Naive thymus-derived CD8-positive, alpha-beta T cell (primary cell): Measurements from ENCODE around the gene PRSS37. TPM values are rescaled to one million over a fixed set of nuclear protein-coding genes. Genes with fewer than 3 reads are reported as not detected.

Source experiments
- polyA plus RNA-seq, 3 donors: library from polyadenylated mRNA; unstranded; fragments of 300-500 nt; fragmentation: Illumina TruSeq; gene quantifications; one replicate each; pipeline ENCODE4 v1.2.3, GENCODE V29; 2021
- total RNA-seq, 8 experiments: library from RNA in 2 of 8; stranded (reverse) in 2 of 8; gene quantifications; one replicate each; pipeline ENCODE4 v1.2.3 and lab custom pipeline; 2021 to 2026

Gene PRSS37
- total and polyA plus RNA-seq, 5 experiments from 2014 or later: not detected

Other genes with a start within 250 kb of the PRSS37 start
- gene DENND11, start 139.3 kb downstream of the PRSS37 start, total RNA-seq: 10 to 100 TPM; 65.4 to 68.0 TPM
- 10 to 100 TPM; 16.4 to 30.0 (median 20.3) TPM for gene DENND11, start 139.3 kb downstream of the PRSS37 start, polyA plus RNA-seq
- not detected for gene WEE2, start 133.1 kb downstream of the PRSS37 start, total RNA-seq
- not detected for gene WEE2, start 133.1 kb downstream of the PRSS37 start, polyA plus RNA-seq
- 100 to 1,000 TPM; 128 to 131 TPM for gene SSBP1, start 103.1 kb downstream of the PRSS37 start, total RNA-seq
- gene SSBP1, start 103.1 kb downstream of the PRSS37 start, polyA plus RNA-seq: 100 to 1,000 TPM; 341 to 350 (median 349) TPM
- gene TAS2R3, start 77.4 kb downstream of the PRSS37 start, total RNA-seq: 1 to 10 TPM; 4.6 to 5.0 TPM
- not detected for gene TAS2R3, start 77.4 kb downstream of the PRSS37 start, polyA plus RNA-seq
- gene TAS2R4, start 64.8 kb downstream of the PRSS37 start, total RNA-seq: 1 to 10 TPM; 3.3 to 3.4 TPM
- under 1 TPM in 2 of 3 donors, not detected in 1; 0.06 to 0.08 TPM for gene TAS2R4, start 64.8 kb downstream of the PRSS37 start, polyA plus RNA-seq
- 1 to 10 TPM; 3.6 to 5.2 TPM for gene TAS2R5, start 51.3 kb downstream of the PRSS37 start, total RNA-seq
- gene TAS2R5, start 51.3 kb downstream of the PRSS37 start, polyA plus RNA-seq: under 1 TPM in 1 of 3 donors, not detected in 2; 0.16 TPM
- gene OR9A4, start 74.9 kb upstream of the PRSS37 start, total RNA-seq: not detected
- not detected for gene OR9A4, start 74.9 kb upstream of the PRSS37 start, polyA plus RNA-seq
- under 1 TPM; 0.31 to 0.77 TPM for gene CLEC5A, start 105.5 kb upstream of the PRSS37 start, total RNA-seq
- not detected for gene CLEC5A, start 105.5 kb upstream of the PRSS37 start, polyA plus RNA-seq
- not detected for gene TAS2R38, start 132.3 kb upstream of the PRSS37 start, total RNA-seq
- gene TAS2R38, start 132.3 kb upstream of the PRSS37 start, polyA plus RNA-seq: not detected
- gene MGAM, start 154.4 kb upstream of the PRSS37 start, total RNA-seq: under 1 TPM; 0.08 to 0.26 TPM
- not detected for gene MGAM, start 154.4 kb upstream of the PRSS37 start, polyA plus RNA-seq